GM18867 (cell line): ENCODE data around the gene MACROD1.
A peak's percentile ranks its signal among the peaks of the same experiment; 100 is the strongest.

Source experiments
- ATAC-seq: cut with Tn5 transposase; IDR thresholded peaks from one replicate; pipeline ENCODE4 v1.9.1; 2021; ENCODE audit warnings: mild to moderate bottlenecking, moderate library complexity; ENCODE audit not compliant: unreplicated experiment

The MACROD1 gene

DNA sequence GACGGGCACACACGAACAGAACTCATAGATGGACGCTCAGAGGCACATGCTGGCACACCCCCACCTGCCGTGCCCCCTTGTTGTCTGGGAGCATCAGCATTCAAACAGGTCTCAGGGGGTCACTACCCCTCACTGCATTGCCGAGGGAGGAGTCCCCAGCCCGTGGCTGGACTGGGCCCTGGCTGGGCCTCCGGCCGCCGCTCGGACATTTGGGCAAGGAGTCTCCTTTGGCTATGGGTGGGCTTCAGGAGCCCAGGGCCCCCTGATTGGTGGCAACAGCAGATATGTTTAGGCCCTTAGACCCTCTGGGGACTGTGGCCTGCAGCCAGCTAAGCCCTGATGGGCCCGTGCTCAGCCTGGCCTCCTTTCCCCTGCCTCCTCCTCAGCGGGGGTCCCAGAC lies 88.3 kb downstream of the MACROD1 start:
- ATAC-seq: no peak

GRCh38 chr11:64076758-64077157 lies 89.2 kb downstream of the MACROD1 start:
- no peak for ATAC-seq

GRCh38 chr11:64074239-64074638 lies 91.7 kb downstream of the MACROD1 start:
- ATAC-seq: no peak

DNA sequence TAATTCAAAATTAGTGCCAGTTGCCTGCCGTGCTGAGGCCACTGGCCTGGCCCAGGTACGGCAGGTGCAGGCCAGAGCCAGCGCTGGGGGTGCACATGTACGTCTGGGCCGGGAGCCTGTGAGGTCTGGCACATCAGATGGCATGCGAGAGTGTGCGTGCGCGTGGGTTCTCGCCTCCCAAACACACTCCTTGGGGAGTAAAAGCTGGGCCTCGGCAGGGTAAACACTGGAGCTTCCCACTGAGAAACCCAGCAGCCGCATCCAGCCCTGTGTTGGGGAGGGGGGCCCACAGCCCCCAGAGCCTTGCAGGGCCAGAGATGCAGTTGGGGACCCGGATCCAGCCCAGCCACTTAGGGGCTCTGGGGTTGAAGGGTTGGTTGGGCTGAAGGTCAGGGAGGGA lies 92.4 kb downstream of the MACROD1 start:
- no peak for ATAC-seq

GRCh38 chr11:64072871-64073270 lies 93.0 kb downstream of the MACROD1 start:
- ATAC-seq: no peak

DNA sequence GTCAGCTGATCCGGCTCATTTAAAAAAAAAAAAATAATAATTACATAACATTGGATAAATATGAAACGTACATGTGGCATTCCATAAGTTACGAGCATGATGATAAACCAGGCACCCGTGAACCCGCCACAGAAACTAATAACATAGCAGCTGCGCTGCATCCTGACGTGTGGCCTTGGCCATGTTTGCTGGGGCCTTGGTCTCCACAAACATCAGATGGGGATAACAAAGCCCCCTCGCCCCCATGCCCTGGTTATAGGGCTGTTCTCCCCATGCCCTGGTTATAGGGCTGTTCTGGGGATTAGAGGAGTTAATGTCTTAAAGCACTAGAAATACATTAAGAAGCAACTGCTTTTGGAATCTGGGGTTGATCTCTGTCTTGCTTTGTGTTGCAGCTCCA lies 93.5 kb downstream of the MACROD1 start:
- no peak for ATAC-seq

GRCh38 chr11:64071849-64072248 lies 94.1 kb downstream of the MACROD1 start:
- no peak for ATAC-seq

- no peak for ATAC-seq
Observed at GRCh38 chr11:64070314-64070681, 95.6 kb downstream of the MACROD1 start.

- no peak for ATAC-seq
Observed at GRCh38 chr11:64069401-64070313, 96.3 kb downstream of the MACROD1 start.

DNA sequence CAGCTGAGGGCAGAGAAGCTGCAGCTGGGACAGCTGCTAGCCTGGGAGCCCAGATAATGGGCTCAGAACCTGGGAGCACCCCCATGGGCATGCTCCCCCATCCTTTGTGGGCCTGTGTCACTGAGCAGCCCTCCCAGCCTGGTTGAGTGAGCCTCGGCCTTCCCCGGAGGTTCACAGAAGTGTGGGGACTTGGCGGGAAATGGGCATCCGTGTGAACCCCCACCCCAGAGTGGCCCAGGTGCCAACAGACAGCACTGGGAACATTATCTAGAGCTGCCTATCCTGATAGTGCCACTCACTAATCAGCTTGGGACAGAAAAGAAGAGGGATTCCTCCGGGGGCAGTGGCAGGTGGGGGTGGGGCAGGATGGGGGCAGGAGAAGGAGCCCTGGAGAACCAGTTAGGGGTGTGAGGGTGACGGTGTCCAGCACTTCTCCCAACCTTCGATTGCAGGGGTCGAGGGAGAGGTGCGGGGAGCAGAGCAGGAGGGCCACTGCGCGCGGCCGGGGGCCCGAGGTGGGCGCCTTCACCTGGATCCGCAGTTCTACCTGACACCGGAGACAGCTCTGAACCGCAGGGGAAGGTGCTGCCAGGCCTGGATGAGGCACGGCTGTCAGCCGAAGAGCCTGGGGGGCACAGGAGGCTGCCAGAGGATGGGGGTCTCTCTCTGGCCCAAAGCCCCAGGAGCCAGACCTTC lies 97.1 kb downstream of the MACROD1 start:
- no peak for ATAC-seq

- ATAC-seq: no peak
Observed at GRCh38 chr11:64067230-64067993, 98.5 kb downstream of the MACROD1 start.

GRCh38 chr11:64065712-64066111 lies 100.2 kb downstream of the MACROD1 start:
- ATAC-seq: no peak

DNA sequence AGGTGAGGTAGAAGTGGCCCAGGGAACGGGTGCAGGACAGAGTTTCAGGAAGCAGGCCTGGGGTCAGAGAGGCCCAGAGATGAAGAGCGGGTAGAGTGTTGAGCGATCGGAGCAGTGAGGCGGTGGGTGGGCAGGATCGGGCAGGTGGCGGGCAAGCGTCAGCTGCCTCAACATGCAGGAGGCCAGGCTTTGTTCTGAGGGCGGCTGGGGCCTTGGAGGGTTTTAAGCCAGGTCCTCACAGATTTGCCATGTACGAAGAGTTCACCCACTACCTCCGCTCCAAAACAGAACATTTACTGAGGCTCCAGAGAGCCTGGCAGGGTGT lies 100.8 kb downstream of the MACROD1 start:
- ATAC-seq: no peak

- ATAC-seq: no peak
Observed at GRCh38 chr11:64064374-64065140, 101.4 kb downstream of the MACROD1 start.

- ATAC-seq: no peak
Observed at GRCh38 chr11:64063777-64064176, 102.1 kb downstream of the MACROD1 start.

- ATAC-seq: no peak
Observed at GRCh38 chr11:64062185-64063039, 103.5 kb downstream of the MACROD1 start.

DNA sequence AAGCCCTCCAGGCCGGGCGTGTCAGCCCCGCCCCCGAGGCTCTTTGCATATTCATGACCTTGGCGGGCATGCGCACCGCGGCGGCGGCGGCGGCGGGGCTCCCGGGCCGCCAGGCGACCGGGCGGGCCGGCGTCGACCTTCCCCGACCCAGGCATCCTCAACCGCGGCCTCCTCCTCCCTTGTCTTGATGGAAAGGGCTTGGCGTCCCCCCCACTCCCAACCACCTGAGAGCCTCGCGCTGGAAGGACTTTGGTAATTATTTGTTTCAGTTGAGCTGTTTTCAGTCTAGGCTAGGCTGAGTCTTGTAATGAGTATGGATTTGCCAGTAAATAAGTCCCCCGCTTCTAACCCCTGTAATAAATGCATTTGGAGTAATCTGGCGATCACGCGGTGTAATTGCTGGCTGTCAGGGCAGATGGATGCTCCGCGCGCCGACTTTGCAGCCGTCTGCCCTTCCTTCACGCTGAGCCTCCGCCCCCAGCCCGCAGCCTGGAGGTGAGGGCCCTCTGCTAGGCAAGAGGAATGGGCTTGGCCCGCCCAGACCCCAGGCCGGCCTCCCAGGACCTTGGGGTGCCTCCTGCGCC lies 105.0 kb downstream of the MACROD1 start:
- peak; percentile 58 for ATAC-seq

DNA sequence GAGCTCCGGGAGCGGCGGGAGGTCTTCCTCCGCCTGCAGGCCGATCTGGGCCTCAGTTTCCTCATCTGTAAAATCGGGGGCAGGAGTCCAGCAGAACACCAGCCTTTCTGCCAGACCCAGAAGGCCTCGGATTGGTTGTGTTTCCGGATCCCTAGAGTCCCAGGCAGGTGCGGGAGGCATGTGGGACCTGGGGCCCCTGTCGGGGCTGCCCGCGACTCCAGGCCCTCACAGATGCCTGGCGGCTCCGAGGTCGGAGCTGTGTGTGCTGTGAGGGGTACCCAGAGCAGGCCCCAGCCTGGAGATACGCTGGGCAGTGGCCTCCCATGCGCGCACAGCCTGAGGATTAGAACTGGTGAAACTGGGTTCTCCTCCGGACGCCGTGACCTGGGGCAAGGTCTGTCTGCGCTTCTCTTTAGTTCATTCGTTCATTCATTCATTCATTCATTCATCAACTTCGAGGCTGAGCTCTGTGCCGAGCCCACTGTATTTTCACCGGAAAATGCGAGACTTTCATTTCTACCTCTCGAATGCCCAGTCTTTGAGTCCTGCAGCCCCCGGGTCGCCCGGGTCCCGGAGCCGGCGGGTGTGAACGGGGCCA lies 105.6 kb downstream of the MACROD1 start:
- no peak for ATAC-seq
